Stimulated activated CD4-positive, alpha-beta T cell treated with anti-CD3 and anti-CD28 coated beads, Interleukin-15, amount 100 ng/mL, for 24 hours (primary cell): ENCODE data around the gene ANKEF1.
"Not testable (repeated sequence)": the region's sequence is repeated elsewhere in the genome, so short reads cannot be mapped to it uniquely, and the experiment has no call there.

Experiments used
- DNase-seq: peaks from one replicate; pipeline ENCODE4 v3.0.0-alpha.2; 2020

The ANKEF1 gene

DNA sequence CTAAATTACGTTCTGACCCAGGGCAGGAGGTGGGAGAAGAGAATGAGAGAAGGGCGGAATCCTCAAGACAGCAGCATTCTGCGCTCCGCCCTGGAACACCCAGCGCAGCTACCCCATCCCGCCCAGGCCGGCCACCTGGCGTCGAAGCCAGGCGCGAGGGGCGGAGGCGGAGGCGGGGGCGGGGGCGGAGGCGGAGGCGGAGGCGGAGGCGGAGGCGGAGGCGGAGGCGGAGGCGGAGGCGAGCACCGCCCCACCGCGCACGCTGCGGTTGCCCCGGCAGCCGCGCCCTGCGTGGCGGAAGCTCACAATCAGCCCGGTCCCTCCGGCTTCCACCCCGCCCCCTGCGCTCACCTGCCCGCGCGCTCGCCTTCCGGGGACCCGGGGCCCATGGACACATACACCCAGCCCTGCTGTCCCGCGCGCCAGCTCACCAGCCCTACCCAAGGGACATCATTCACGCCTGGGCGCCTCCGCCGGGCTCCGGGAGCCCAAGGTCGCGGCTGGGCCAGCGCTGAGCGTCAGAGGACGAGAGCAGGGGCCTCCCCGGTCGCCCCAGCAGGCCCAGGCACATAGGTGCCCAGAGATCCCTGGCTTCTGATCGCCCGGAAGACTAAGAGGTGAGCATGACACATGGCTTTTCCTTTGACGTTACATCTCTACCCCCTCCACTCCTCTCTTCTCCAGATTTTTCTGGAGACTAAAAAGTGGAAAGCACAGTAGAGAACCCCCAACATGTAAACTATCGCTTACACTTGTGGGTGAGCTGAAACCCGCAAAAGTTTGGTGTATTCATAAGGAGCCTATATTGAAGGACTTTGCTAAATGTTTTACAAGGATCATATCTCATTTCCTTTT lies at the start of gene ANKEF1:
ANKEF1 (plus strand) TSS at position 271 of the 855 bp plus-strand sequence. CDS start 3,315 bp downstream, outside the sequence.
- DNase-seq = peak; percentile 79

DNA sequence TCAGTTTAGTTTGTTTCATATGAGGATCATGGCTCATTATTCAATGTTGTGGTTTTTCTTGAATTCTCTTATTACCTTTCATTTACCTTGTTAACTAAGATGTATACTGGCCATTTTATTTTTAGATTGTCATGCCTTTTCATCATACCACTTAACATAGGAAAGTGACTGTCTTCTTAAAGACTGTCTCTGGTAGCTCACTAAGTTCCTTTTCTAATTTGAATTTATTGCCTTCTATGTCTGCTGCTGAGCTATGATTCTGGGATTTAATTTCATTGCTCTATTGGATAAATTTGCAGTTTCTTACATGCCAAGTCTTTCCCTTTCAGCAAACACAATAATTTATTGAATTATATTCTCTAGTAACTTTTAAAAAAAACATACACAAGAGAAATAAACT lies 49.5 kb upstream of the ANKEF1 start:
- no peak for DNase-seq

GRCh38 chr20:9985773-9986172 lies 49.0 kb upstream of the ANKEF1 start:
- no peak for DNase-seq

GRCh38 chr20:9989066-9989724 lies 45.6 kb upstream of the ANKEF1 start:
- no peak for DNase-seq

GRCh38 chr20:9993137-9993536 lies 41.6 kb upstream of the ANKEF1 start:
- no peak for DNase-seq

- no peak for DNase-seq
Observed at GRCh38 chr20:9994676-9995075, 40.1 kb upstream of the ANKEF1 start.

DNA sequence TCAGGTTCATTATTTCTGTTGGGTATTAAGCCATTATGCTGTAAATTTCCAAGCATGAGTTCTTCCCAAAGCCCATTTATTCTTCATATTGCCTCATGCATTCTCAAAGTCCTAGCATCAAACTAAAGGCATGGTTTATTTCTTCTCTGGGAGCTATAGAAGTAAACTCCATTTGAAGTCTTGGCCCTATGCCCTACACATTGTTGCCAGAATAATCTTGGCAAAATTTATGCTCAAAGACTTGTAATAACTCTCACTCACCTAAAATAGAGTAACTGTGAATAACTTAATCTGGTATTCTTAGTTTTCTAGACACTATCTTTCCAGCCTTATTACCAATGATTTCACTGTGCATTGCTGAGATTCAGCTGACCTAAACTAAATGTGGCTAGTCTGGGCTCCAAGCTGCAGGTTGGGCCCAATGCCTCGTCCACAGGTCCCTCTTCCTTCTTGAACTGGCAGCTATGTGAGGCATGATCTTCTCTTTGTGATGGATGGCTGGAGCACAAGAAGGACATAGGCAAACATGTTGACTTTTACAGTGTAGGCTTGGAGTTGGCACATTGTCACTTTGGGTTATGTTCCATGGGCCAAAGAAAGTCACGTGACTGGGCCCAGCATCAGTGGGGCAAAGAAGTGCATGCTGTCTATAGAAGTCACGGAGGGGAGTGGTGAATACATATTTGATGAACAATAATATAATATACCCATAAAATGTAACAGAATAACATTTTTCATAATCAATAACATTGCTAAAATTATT lies 39.1 kb upstream of the ANKEF1 start:
- no peak for DNase-seq

DNA sequence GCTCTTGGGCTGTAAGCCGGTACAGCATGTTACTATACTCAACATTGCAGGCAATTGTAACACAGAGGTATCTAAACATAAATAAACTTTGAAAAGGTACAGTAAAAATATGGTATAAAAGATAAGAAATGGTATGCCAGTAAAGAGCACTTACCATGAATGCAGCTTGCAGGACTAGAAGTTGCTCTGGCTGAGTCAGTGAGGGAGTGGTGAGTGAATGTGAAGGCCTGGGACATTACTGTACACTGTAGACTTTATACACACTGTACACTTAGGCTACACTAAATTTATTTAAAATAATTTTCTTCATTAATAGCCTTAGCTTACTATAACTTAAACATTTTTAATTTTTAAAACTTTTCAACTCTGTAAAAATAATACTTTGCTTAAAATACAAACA lies 37.8 kb upstream of the ANKEF1 start:
- no peak for DNase-seq

DNA sequence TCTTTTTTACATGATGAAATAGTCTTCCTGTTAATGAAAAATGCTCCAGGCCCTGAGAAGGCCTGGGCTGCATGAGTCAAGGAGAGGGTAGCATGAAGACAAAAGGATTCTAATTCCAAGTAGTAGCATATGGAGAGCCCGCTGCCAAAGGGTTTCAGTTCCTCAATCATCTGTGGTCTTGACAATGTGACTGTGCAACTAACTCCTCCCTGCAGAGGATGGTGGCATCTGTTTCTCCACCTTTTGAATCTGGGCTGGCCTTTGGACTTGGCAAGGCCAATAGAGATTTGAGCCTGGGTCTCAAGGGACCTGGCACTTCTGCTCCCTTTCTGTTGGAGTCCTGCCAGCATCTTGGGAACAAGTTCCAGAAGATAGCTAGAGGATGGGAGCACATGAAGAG lies 35.1 kb upstream of the ANKEF1 start:
- DNase-seq = no peak

DNA sequence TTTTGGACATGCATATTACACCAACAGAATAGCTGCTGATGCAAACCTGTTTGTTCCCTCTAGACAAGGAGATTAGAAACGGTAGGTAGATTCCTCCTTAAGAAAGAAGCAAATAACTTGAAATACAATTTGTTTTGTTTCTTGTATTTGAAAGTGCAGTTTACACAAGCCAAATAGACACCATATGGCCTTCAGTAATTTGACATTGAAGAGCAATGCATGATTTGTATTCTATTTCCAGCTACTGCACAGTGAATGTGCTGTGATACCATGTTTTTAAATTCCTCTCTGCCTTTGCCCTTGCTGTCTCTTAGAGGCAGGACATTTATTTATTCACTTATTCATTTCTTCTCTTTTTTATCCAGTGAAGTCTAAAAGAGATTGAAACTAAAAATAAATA lies 31.9 kb upstream of the ANKEF1 start:
- DNase-seq = no peak

- no peak for DNase-seq
Observed at GRCh38 chr20:10004900-10005299, 29.9 kb upstream of the ANKEF1 start.

DNA sequence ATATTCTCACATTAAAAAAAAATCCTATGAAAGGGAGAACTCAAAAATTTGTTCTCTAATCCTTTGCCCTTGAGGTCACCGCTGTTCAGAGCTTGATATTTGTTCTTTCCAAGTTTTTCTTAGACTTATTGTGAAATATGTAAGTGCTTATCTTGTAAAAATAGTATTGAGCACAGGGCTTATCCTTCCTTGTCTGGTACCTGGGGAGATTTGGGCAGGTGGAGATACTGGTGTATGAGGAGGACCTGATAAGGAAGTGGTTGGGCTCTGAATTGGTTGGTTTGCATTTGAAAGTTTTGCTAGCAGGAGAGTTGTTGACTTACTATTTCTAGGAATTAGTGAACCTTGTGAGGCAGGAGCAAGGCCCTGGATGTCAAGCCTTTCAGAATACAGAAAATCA lies 28.9 kb upstream of the ANKEF1 start:
- DNase-seq = no peak

DNA sequence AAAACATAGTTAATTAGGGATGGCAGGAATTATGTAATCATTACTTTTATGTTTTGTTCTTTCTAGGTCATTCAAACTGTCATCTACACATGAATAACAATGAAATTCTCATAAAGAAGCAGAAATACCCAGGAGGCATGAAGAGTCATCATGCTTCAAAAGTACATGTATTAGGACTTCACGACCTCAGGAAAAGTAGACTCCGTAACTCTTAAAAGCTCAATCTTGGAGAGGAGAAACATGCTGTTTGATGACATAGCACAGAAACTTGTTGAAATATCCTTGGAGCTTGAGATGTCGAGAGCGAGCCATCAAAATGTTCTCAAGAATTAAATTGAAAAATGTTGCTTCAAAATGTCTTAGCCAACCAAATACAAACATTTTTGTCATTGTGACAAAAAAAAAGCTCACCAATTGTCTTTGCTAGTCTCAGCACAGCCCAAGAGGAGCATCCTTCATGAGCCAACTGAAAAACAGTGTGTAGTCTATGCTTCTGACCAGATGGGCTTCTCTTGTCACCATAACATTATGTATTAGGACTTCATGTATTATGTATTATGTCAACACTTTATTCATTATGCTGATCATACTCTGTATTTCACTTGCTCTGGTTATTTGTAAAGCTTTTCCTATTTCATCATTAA lies 28.2 kb upstream of the ANKEF1 start:
- no peak for DNase-seq

DNA sequence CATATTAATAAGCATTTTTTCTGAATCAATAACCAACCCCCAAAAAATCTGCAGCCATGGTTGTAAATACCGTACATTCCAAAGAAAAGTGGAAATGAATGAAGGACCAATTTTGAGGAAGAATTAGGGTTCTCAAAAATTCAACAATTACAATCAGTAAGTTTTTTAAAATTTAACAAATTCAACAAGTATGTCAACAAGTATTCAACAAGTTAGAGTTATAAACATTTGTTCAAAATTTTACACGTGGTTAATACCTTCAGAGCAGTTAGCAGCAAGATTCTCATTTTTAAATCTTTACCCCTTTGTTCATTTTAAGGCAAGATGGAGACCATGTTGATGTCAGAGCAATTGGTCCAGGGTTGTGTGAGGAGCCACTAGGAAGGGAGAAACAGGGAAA lies 27.6 kb upstream of the ANKEF1 start:
- DNase-seq = no peak

GRCh38 chr20:10007747-10008146 lies 27.0 kb upstream of the ANKEF1 start:
- no peak for DNase-seq

DNA sequence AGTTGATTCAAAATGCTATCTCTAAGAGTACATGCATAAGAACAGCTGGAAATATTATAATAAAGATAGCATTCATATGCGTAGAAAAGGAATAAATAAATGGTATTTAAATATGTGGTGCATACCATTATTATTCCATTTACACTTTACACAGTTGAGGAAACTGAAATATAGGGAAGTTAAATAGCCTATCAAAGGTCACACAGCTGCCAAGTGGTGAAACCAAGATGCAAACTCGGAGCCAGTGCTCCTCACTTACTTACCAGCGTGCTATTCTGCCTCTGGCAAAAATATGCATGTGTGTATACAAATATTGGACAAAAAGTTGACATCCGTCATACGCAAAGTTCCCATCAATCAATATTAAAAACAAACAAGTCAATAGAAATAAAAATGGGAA lies 22.3 kb upstream of the ANKEF1 start:
- no peak for DNase-seq

- no peak for DNase-seq
Observed at GRCh38 chr20:10014431-10014830, 20.4 kb upstream of the ANKEF1 start.

GRCh38 chr20:10020937-10021336 lies 13.8 kb upstream of the ANKEF1 start:
- no peak for DNase-seq

- no peak for DNase-seq
Observed at GRCh38 chr20:10022625-10023024, 12.2 kb upstream of the ANKEF1 start.

DNA sequence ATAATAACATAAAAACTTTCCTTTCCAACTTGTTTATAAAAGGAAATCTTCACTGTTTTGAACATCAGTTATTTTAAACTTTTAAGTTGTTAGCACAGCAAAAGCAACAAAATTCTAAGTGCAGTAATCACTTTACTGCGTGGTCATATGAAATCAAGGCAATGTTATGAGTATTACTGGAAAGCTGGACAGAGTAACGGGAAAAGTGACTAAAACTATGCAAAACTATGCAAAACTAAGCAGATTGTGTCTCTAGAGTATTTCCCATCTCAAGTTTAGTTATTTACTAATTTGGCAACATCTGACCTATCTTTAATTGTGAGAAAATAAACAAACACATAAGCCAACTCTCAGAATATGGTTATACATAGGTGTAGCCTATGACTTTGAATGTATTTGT lies 10.9 kb upstream of the ANKEF1 start:
- DNase-seq = no peak

DNA sequence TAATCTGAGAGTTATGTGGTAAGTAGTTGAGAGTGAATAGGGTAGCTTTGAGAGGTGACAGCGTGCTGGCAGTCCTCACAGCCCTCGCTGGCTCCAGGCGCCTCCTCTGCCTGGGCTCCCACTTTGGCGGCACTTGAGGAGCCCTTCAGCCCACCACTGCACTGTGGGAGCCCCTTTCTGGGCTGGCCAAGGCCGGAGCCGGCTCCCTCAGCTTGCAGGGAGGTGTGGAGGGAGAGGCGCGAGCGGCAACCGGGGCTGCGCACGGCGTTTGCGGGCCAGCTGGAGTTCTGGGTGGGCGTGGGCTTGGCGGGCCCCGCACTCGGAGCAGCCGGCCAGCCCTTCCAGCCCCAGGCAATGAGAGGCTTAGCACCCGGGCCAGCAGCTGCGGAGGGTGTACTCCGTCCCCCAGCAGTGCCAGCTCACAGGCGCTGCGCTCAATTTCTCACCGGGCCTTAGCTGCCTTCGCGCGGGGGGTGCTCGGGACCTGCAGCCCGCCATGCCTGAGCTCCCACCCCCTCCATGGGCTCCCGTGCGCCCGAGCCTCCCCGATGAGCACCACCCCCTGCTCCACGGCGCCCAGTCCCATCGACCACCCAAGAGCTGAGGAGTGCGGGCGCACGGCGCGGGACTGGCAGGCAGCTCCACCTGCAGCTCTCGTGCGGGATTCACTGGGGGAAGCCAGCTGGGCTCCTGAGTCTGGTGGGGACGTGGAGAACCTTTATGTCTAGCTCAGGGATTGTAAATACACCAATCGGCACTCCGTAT lies 3.2 kb upstream of the ANKEF1 start:
- DNase-seq = not testable (repeated sequence)

- not testable (repeated sequence) for DNase-seq
Observed at GRCh38 chr20:10032269-10032668, 2.5 kb upstream of the ANKEF1 start.
